ENCODE measurements around the gene NLRC5.

NLRC5 gene

DNA sequence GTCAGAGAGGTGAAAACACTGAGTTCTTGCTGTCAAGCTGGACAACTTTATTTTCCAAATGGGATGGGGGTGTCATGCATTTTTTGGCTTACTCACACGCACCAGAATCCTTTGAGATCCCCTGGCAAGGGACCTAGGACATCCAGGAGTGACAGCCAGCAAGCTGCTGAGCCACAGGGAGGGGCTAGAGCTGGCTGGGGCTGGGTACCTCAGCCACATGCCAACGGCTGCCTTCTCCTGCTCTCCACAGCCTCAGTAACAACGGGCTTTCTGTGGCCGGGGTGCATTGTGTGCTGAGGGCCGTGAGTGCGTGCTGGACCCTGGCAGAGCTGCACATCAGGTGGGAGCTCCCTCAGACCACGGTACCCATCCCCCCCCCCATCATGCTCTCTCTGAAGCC, 47.6 kb downstream of the NLRC5 start:
- Histone ChIP-seq H3K36me3 (ENCODE audit: control insufficient read depth, insufficient read depth, low read length) (no peaks in the 10 kb centered on the region), H3K4me1 (no peaks in the 10 kb centered on the region), H3K4me2 (ENCODE audit: low read length) (no peak overlapping the region), H3K79me2 (no peaks in the 10 kb centered on the region), H3K27me3 (ENCODE audit: control insufficient read depth, insufficient read depth, low read length) (no peaks in the 10 kb centered on the region), H3K27ac (no peak overlapping the region), H3K9ac (no peak overlapping the region), H3K9me3 (ENCODE audit: control insufficient read depth, low read length) (no peaks in the 10 kb centered on the region), H2AFZ (no peak overlapping the region), H3K4me3 (ENCODE audit: low read depth, low read length) (no peak overlapping the region)
- TF ChIP-seq, protein P1, sequence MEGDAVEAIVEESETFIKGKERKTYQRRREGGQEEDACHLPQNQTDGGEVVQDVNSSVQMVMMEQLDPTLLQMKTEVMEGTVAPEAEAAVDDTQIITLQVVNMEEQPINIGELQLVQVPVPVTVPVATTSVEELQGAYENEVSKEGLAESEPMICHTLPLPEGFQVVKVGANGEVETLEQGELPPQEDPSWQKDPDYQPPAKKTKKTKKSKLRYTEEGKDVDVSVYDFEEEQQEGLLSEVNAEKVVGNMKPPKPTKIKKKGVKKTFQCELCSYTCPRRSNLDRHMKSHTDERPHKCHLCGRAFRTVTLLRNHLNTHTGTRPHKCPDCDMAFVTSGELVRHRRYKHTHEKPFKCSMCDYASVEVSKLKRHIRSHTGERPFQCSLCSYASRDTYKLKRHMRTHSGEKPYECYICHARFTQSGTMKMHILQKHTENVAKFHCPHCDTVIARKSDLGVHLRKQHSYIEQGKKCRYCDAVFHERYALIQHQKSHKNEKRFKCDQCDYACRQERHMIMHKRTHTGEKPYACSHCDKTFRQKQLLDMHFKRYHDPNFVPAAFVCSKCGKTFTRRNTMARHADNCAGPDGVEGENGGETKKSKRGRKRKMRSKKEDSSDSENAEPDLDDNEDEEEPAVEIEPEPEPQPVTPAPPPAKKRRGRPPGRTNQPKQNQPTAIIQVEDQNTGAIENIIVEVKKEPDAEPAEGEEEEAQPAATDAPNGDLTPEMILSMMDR (IDR thresholded peaks at IDR 0.05), result no peak

DNA sequence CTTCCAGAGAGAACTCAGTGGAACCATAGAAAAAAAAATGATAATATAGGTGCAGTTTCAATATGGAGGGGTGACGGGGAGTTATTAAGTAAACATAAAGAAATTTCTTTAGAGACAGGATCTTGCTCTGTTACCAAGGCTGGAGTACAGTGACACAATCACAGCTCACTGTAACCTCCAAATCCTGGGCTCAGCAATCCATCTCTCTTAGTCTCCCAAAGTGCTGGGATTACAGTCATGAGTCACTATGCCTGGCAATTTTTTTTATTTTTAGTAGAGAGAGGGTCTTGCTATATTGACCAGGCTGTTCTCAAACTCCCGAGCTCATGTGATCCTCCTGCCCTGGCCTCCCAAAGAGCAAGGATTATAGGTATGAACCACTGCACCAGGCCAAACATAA, 48.8 kb downstream of the NLRC5 start:
- Histone ChIP-seq H3K27me3 (ENCODE audit: control insufficient read depth, insufficient read depth, low read length) (no peaks in the 10 kb centered on the region), H3K9me3 (ENCODE audit: control insufficient read depth, low read length) (no peaks in the 10 kb centered on the region), H3K79me2 (no peaks in the 10 kb centered on the region), H2AFZ (no peak overlapping the region), H3K4me1 (no peaks in the 10 kb centered on the region), H3K9ac (no peak overlapping the region), H3K36me3 (ENCODE audit: control insufficient read depth, insufficient read depth, low read length) (no peaks in the 10 kb centered on the region), H3K4me3 (ENCODE audit: low read depth, low read length) (no peak overlapping the region), H3K4me2 (ENCODE audit: low read length) (no peak overlapping the region), H3K27ac (no peak overlapping the region)
- TF ChIP-seq, protein P1 (IDR thresholded peaks at IDR 0.05), result no peak

DNA sequence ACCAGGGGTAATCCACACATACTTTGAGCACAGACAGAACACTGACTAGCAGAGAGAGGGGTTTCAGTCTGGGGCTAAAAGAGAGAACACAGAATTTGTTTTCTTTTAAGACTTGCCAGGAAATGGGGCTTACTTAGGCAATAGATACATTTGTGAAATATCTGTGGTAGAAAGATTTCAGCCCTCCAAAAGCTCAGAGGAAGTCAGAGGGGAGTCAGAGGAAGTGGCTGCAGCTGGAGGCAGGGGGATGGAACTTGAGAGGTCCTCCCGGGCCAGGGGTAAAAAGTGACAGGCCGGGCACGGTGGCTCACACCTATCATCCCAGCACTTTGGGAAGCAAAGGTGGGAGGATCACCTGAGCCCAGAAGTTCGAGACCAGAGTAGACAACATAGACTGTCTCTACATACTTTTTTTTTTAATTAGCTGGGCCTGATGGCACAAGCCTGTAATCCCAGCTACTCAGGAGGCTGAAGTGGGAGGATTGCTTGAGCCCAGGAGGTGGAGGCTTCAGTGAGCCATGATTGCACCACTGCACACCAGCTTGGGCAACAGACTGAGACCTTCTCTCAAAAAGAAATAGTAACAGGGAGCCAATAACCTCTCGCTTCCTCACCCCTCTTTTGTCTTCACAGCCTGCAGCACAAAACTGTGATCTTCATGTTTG, 49.9 kb downstream of the NLRC5 start:
- Histone ChIP-seq H3K4me1 (no peaks in the 10 kb centered on the region), H3K27ac (no peak overlapping the region), H3K36me3 (ENCODE audit: control insufficient read depth, insufficient read depth, low read length) (no peaks in the 10 kb centered on the region), H2AFZ (no peak overlapping the region), H3K9ac (no peak overlapping the region), H3K4me3 (ENCODE audit: low read depth, low read length) (no peak overlapping the region), H3K4me2 (ENCODE audit: low read length) (no peak overlapping the region), H3K79me2 (no peaks in the 10 kb centered on the region), H3K9me3 (ENCODE audit: control insufficient read depth, low read length) (no peaks in the 10 kb centered on the region), H3K27me3 (ENCODE audit: control insufficient read depth, insufficient read depth, low read length) (no peaks in the 10 kb centered on the region)
- TF ChIP-seq, protein P1 (IDR thresholded peaks at IDR 0.05), result no peak

- no peak overlapping the region for H2AFZ ChIP-seq
- TF ChIP-seq, protein P1 (IDR thresholded peaks at IDR 0.05), result no peak
- H3K27me3 ChIP-seq (ENCODE audit: control insufficient read depth, insufficient read depth, low read length), result no peaks in the 10 kb centered on the region
- H3K79me2 ChIP-seq, result no peaks in the 10 kb centered on the region
- no peaks in the 10 kb centered on the region for H3K36me3 ChIP-seq (ENCODE audit: control insufficient read depth, insufficient read depth, low read length)
- no peak overlapping the region for H3K4me3 ChIP-seq (ENCODE audit: low read depth, low read length)
- H3K4me2 ChIP-seq (ENCODE audit: low read length), result no peak overlapping the region
- no peaks in the 10 kb centered on the region for H3K9me3 ChIP-seq (ENCODE audit: control insufficient read depth, low read length)
- peaks cover 3% of the 10 kb centered on the region for H3K4me1 ChIP-seq
- H3K9ac ChIP-seq, result no peak overlapping the region
- no peak overlapping the region for H3K27ac ChIP-seq
Measured at GRCh38 chr16:57041182-57042156, 52.1 kb downstream of the NLRC5 start.
